ENCODE measurements around the gene PCBP1.
A peak's percentile ranks its signal among the peaks of the same experiment; 100 is the strongest.
"Not testable (repeated sequence)": the region's sequence is repeated elsewhere in the genome, so short reads cannot be mapped to it uniquely, and the experiment has no call there.

PCBP1 gene

DNA sequence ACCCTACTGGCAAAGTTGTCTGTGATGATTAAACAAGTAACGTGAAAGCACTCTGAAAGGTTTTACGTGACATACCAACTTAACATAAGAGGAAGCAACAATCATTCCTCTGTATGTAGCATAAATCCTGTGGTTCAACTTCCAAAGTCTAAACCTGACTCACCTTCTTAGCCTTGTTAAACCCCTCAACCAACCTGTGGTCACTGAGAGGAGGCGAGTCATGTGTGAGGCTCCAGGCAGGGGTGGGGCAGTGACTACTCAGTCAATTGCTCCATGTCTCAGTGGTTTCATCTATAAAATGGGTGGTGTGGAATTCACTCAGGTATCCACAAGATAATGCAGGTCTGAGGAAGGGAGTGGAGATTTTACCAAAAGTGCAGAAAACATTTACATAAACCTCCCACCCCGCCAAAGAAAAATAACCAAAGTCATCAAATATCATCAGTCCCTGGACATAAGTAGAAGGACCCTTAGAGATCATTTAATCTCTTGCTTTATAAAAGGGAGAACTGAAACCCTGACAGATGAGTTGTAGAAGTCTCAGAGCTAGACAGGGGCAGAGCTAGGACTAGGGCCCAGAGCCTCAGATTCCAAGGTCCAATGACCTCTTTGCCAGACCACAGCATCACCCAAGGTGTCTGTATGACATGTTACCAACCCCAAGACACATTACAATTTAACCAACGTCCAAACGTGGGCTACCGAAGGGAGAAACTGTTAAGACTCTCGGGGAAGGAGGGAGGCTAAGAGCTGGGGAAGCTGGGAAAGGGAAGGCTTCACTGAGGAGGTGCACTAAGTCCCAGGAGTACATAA is 3.7 kb upstream of the PCBP1 start:
- DNase-seq, result no peak

DNA sequence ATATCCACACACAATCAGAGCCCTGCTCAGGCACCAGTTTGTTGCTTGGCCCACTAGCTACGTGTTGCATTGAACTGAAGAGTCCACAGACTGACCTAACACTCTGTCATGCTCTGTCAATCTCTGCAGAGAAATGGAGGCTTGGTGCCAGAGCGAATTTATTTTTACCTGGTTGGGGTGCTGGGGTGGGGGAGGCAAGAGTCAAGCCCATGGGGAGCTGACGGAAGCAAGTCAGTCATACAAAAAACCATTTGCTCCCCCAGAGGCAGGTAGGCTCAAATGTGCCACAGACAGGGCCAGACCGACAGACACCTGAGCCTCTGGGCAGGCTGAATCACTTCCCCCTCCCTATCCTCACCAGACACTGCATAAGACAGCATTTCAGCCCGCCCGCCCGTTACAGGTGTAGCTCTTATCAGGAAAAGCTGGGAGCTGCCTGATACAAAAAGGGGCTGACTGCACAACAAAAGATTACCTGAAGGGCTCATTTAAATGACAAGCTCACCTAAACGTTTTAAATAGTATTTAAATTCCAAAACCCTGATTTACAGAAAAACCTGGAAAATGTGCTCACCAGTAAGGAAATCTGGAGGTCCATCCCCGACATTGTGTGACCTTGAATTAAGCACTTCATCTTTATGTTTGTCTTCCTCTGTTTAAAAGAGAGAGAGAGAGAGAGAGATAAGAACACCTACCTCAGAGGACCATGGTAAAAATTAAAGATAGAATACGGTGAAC is 2.1 kb upstream of the PCBP1 start:
- peak; percentile 79 for DNase-seq

DNA sequence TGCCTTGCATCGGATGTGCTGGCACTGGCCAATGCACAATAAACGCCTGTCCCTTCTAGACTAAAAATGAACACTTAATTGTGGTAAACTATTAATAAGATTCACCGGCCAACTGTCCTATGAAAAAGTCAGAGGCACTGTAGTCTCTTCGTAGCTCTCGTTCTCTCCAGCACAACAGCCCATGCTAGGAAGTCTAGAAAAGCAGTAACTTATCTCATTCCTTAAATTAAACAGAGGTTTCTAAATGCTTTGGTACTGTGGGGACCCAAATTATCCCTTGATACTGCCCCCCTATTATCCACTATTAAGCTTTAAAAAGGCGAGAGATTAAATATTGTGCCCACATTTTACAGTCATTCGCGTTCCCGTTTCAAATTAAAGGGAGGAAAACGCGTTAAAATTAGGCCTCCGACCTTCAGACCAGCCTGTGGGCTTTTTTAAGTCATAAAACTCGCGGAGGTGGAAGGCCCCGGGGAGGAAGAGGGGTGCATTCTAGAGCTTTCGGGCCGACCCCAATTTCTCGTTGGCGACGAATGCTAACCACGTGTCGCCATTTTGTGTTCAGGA is 1.5 kb upstream of the PCBP1 start:
- DNase-seq, result peak; percentile 36

DNA sequence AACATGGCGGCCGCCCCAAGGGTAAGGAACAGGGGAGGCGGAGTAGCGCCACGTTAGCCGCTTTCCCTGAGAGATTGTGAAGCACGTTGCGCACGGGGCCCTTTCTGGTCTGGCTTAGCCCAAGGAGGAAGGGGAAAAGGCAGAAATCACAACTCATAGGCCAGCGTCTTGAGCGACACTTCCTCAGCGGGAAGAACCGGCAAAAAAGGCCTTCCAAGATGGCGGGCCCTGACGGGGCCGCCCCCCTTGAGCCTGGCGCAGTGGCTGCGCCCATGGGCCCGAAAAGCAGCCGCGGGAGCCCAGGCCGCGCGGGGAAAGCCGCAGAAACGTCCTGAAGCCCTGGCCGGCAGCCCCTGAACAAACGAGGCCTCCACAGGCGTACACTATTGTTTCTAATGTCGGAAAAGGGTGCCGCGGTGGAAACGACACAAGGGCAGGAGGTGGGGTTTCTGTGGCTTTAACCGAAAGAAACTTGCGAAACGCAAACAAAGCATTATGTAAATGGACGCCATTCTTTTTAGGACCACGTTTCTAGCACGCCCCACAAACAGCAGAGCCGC is 919 bp upstream of the PCBP1 start:
- DNase-seq, result peak; percentile 85

DNA sequence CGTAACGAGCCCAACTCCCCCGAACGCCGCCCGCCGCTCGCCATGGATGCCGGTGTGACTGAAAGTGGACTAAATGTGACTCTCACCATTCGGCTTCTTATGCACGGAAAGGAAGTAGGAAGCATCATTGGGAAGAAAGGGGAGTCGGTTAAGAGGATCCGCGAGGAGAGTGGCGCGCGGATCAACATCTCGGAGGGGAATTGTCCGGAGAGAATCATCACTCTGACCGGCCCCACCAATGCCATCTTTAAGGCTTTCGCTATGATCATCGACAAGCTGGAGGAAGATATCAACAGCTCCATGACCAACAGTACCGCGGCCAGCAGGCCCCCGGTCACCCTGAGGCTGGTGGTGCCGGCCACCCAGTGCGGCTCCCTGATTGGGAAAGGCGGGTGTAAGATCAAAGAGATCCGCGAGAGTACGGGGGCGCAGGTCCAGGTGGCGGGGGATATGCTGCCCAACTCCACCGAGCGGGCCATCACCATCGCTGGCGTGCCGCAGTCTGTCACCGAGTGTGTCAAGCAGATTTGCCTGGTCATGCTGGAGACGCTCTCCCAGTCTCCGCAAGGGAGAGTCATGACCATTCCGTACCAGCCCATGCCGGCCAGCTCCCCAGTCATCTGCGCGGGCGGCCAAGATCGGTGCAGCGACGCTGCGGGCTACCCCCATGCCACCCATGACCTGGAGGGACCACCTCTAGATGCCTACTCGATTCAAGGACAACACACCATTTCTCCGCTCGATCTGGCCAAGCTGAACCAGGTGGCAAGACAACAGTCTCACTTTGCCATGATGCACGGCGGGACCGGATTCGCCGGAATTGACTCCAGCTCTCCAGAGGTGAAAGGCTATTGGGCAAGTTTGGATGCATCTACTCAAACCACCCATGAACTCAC is 673 bp downstream of the PCBP1 start:
- peak; percentile 88 for DNase-seq

DNA sequence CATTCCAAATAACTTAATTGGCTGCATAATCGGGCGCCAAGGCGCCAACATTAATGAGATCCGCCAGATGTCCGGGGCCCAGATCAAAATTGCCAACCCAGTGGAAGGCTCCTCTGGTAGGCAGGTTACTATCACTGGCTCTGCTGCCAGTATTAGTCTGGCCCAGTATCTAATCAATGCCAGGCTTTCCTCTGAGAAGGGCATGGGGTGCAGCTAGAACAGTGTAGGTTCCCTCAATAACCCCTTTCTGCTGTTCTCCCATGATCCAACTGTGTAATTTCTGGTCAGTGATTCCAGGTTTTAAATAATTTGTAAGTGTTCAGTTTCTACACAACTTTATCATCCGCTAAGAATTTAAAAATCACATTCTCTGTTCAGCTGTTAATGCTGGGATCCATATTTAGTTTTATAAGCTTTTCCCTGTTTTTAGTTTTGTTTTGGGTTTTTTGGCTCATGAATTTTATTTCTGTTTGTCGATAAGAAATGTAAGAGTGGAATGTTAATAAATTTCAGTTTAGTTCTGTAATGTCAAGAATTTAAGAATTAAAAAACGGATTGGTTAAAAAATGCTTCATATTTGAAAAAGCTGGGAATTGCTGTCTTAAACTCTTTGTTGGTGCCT is 1.4 kb downstream of the PCBP1 start:
- no peak for DNase-seq

DNA sequence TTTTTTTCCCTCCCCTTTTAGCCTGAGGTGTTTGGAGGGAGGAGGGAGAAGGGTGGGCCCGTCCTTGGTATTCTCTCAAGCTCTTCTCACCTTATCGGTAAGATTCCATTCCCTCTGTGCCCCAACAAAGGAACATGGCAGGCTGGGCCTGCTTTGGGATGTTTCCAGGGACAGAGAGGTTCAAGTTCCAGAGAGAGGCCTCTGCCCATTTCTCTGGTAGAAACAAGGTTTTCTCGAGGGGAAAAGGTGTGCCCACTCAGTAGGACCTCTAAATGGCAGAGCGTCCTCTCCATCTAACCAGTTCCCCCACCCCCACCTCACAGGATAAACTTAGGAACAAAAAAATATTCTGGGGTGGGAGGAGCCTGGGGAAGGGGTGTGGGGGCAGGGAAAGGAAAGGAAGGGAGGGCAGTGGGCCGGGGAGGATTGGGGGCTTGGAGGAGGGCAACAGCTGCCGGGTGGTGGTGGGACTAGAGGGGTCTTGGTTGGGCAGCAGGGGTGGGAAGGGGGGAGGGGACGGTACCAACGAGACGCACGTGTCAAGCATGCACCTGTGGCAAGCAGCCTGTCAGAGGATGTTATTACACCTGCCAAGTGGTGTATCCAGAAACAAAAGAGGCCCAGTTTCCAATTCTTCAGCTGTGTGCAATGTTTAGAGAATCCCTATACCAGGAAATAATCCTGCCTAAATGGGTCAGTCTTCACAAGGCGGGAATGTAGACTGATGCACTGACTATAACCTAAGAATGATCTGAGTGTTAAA is 2.1 kb downstream of the PCBP1 start:
- peak; percentile 92 for DNase-seq

DNA sequence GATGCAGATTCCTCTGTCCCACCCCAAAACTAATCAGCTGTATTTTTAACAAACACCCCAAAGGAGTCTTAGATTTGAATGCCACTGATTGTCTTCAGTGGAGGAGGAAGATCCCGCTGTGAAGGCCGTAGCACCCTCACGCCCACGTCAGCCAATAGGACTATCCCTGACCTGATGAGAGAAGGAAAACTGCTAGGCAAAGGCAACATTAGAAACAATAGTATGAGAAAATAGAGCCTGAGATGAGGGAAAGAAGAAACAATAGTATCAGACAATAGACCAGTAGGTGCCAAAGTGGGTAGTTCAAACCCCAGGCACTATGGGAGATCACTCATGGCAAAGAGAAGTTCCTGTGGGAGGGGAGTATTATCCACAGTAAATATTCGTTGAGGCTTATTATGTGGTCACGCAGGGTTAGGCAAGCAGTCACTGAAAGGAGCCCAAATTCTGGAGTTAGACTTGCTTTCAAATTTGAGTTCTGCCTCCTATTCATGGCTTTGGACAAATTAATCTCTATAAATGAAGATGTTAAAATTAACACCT is 2.8 kb downstream of the PCBP1 start:
- DNase-seq, result no peak

DNA sequence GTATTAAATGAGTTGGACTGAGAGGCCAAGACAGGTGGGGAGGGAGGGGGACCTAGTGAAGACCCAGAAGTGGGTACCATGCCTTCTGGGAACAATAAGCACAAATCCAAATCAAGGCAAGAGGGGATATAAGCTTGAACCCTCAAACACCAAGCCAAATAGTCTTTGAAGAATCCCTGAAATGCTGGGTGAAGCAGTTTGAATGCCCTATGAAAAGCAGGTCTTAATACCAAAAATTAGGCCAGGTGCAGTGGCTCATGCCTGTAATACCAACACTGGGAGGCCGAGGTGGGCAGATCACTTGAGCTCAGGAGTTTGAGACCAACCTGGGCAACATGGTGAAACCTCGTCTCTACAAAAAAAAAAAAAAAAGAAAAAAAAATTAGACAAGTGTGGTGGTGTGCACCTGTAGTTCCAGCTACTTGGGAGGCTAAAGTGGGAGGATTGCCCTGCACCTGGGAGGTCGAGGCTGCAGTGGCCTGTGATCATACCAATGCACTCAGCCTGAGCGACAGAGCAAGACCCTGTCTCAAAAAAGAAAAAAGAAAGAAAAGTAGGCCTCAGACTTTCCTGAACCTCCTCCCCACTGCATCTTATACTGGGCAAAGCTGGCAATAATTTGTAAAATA is 3.5 kb downstream of the PCBP1 start:
- no peak for DNase-seq

DNA sequence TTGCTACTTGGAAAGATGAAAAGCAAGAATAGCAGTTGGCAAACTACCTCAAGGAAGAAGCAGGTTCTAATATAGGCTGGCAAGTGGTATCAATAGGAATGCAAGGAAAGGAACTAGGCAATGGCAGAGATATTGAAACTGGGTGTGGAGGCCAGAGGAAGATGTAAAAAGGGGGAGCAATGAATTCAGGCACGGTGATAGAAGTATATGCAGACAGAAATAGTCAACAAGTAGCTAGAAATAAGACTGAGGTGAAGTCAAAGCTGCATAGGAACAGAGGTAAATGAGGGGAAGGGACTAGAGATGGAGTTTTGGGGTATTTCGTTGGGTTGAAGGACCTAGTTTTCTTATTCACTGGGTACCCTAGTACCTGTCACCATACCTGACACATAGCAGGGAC is 4.1 kb downstream of the PCBP1 start:
- DNase-seq, result no peak

DNA sequence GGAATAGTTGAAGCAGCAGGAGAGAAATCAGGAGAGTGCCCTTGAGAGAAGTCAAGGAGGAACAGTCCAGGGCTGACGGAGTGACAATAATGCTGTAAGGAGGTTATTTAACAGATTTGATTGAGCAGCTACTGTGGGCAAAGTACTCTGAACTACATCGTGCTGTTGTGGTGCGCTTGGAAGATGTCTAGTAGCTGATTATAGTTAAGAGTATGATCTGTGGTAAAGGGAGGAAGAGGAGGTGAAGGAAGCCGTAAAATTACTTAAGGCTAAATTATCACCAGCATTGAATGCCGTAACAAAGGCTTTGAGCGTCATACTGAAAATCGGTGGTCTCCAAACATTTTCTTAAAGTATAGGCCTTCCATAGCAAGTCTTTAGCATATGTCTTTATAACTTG is 4.5 kb downstream of the PCBP1 start:
- DNase-seq, result no peak

DNA sequence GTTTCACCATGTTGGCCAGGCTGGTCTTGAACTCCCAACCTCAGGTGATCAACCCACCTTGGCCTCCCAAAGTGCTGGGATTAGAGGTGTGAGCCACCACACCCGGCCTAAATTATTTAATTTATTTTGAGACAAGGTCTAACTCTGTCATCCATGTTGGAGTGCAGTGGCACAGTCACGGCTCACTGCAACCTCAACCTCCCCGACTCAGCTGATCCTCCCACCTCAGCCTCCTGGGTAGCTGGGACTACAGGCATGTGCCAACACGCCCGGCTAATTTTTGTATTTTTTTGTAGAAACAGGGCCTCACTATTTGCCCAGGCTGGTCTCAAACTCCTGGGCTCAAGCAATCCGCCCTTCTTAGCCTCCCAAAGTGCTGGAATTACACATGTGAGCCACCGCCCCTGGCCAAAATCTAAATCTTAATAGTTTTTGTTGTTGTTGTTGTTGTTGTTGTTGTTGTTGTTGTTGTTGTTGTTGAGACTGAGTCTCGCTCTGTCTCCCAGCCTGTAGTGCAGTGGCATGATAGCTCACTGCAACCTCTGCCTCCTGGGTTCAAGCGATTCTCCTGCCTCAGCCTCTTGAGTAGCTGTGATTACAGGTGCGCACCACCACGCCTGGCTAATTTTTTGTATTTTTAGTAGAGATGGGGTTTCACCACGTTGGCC is 5.4 kb downstream of the PCBP1 start:
- DNase-seq, result not testable (repeated sequence)

DNA sequence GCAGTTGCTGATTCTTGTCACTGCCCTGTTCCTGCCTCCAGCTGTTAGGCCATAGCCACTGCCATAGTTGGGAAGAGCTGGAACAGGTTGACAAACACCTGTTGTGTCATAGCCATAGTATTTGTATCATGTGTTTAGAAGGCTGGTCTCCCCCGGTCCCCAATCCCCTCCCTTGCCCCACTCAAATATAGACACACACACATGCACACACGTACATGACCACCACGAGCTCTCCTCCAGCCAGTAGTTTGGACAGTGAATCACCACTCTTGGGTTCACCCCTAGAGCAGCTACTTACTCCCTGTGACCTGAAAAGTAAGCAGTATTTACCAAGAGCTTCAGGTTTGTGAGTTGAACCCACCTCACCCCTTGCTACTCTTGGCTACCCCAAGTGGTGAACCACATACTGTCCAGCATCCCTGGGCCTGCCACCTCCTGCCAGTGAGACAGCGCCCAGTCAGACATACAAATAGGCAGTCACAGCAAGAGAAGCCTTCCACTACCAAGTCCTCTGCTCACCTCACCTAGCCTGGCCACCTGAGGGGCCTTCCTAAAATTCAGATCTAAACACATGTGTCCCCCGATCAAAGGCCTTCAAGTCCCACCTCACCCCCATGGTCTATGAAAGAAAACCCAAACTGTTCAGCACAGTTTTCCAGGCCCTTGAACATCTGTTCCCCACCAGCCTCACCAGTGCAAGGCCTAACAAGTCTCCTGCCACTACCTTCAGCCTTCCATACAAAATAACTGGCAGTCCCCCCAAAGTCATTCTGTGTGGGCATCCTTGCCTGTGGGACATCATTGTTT is 7.1 kb downstream of the PCBP1 start:
- DNase-seq, result no peak

DNA sequence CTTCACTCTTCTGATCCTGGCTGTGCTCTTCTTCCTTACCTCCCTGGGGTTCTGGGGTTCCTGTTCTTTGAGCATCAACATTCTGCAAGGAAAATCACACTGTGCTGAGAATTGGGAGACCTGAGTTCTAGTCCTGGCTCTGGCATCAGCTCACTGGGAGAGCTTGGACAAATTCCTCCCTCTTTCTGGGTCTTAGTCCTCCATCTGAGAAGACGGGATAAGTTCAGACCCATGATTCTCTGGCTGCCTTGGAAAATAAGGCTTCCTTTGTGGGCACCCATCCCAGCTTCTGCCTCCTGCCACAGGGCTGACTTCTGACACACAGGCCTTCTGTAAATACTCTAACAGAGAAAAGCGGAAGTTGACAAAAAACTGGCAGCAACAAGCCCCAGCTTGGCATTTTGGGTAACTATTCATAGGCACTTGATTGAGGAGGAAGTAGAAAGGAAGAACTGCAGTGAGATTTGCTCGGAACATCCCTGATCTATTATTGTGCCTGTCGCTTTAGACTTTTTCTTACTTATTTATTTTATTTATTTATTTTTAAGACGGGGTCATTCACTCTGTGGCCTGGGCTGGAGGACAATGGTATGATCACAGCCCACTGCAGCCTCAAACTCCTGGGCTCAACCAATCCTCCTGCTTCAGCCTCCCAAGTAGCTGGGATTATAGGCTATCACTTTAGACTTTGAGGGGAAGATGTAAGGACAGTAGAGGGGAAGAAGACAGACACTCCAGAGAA is 7.9 kb downstream of the PCBP1 start:
- peak; percentile 76 for DNase-seq

DNA sequence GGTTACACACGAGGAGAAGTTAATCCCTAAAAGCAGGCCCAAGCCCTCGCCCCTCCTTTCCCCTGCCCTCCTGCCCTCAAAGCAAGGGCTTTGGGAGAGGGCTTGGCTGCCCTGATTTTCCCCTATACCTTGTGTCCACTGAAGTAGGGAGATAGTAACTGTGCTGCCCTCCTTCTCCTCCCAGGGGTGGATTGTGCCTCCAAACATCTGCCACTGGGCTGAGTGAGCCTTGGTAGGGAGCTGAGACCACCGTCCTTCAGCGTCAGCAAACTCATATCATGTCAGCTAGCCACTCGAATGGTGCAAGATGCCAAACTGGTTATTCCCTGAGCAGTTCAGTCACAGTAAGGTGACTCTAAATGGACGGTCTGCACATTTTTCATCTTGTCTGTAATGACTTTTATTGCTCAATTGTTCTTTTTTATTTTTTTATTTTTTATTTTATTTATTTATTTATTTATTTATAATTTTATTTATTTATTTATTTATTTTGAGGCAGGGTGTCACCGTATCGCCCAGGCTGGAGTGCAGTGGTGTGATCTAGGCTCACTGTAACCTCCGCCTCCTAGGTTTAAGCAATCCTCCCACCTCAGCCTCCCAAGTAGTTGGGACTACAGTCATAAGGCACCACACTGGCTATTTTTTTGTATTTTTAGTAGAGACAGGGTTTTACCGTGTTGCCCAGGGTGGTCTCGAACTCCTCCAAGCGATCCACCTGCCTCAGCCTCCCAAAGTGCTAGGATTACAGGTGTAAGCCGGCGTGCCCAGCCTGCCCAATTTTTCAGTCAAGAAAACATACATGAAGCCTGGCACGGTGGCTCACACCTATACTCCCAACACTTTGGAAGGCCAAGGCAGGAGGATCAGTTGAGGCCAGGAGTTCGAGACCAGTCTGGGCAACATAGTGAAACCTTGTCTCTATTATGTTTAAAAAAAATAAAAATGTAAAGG is 8.7 kb downstream of the PCBP1 start:
- DNase-seq, result no peak

DNA sequence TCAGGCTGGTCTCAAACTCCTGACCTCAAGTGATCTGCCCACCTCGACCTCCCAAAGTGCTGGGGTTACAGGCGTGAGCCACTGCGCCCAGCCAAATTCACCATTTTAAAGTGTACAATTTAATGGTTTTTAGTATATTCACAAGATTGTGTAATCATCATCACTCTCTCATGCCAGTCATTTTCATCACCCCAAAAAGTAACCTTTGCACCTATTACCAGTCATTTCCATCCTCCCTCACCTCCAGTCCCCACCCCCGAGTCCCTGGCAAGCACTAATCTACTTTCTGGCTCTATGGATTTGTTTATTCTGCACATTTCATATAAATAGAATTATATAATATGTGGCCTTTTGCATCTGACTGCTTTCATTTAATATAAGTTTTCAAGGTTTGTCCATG is 10.8 kb downstream of the PCBP1 start:
- DNase-seq, result no peak

DNA sequence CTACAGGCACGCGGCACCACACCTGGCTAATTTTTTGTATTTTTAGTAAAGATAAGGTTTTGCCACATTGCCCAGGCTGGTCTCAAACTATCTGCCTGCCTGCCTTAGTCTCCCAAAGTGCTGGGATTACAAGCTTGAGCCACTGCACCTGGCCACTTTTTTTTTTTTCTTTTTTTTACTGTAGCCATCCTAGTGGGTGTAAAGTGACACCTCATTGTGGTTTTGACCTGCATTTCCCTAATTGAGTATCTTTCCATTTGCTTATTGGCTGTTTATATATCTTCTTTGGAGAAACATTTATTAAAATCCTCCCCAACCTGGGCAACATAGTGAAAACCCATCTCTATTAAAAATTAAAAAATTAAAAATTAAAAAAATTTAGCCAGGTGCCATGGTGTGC is 12.0 kb downstream of the PCBP1 start:
- DNase-seq, result no peak
